ENCODE results near the gene PTPRR.

Gene PTPRR

GRCh38 chr12:70895956-70896355, 24.6 kb downstream of the PTPRR start:
- in situ Hi-C loops (cut with HindIII; ENCODE audit: low sequenced_read_pairs), result no loop called here
- H3K4me3 ChIP-seq (ENCODE audit: low read depth, low read length), result no peak overlapping the region
- TF ChIP-seq CTCF (IDR thresholded peaks at IDR 0.05; ENCODE audit: low read depth, low read length, missing control alignments), result no peak
- no peak for DNase-seq (ENCODE audit: low read depth)

GRCh38 chr12:70892593-70892992, 27.9 kb downstream of the PTPRR start:
- no peak for DNase-seq (ENCODE audit: low read depth)
- TF ChIP-seq CTCF (IDR thresholded peaks at IDR 0.05; ENCODE audit: low read depth, low read length, missing control alignments), result no peak
- H3K4me3 ChIP-seq (ENCODE audit: low read depth, low read length), result no peak overlapping the region
- in situ Hi-C loops (cut with HindIII; ENCODE audit: low sequenced_read_pairs), result no loop called here

DNA sequence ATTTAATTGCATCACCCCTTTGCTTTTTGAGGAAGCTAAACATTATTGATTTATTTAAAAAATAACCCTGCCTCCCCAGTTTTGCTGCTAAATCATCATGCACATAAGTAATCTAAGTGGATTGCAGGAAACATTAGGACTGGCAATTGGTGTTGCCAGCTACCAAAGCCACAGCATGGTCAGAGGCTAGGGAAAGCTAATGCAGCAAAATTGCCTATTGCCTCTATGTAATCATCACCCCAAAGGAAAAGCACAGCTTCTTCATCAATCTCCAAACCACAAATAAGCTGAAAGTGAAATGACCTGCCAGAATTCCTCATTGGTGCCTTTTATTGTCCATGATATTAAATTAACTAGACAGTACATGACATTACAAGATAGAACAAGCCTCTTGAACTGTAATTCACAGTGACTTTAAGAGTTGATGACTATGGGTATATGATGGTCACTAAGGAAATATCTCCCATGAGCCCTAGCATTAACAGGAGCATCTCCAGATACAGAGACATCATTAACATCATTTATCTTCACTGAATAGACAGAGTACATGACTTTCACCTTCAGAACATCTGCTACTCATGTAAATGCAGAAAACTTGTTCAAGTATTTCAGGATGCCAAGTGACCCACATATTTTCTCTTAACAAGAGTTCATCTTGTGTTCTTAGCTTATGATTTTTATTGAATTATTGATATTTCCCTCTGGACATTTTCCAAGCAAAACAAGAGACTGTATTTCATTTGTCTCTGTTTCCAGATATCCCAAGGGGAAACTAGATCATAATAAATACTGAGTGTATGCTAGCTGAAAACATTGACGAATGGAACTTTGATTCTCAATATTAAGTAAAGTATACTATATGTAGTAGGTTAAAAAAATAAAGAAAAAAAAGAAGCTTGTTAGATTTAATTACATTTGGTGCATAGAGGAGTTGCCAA, 29.4 kb downstream of the PTPRR start:
- no peak overlapping the region for H3K4me3 ChIP-seq (ENCODE audit: low read depth, low read length)
- DNase-seq (ENCODE audit: low read depth), result no peak
- TF ChIP-seq CTCF (IDR thresholded peaks at IDR 0.05; ENCODE audit: low read depth, low read length, missing control alignments), result no peak
- in situ Hi-C loops (cut with HindIII; ENCODE audit: low sequenced_read_pairs), result no loop called here

DNA sequence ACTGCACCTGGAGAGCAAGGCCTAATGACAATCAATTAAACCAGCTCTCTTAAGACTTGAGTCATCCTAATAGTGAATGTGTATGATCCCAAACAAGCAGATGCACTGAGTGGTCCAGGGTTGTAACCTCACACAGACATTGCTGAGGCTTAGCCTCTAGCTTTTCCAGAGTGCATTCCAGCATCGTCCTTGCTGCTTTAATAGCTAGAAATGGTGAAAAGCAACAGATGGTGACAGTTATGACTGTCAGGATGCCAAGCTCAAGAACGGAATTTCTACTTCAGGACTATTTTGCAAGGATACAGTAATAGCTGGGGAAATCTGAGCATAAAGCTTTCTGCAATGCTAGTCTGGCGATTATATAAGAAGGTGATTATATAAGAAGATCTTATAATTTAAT, 34.6 kb downstream of the PTPRR start:
- no peak for DNase-seq (ENCODE audit: low read depth)
- no peak for TF ChIP-seq CTCF (IDR thresholded peaks at IDR 0.05; ENCODE audit: low read depth, low read length, missing control alignments)

GRCh38 chr12:70883855-70884254, 36.7 kb downstream of the PTPRR start:
- no peak for TF ChIP-seq CTCF (IDR thresholded peaks at IDR 0.05; ENCODE audit: low read depth, low read length, missing control alignments)
- no peak for DNase-seq (ENCODE audit: low read depth)
- H3K4me3 ChIP-seq (ENCODE audit: low read depth, low read length), result no peak overlapping the region
- in situ Hi-C loops (cut with HindIII; ENCODE audit: low sequenced_read_pairs), result no loop called here

More for the DNA sequence above, 34.6 kb downstream of the PTPRR start:
- in situ Hi-C loops (cut with HindIII; ENCODE audit: low sequenced_read_pairs), result no loop called here
- no peak overlapping the region for H3K4me3 ChIP-seq (ENCODE audit: low read depth, low read length)

DNA sequence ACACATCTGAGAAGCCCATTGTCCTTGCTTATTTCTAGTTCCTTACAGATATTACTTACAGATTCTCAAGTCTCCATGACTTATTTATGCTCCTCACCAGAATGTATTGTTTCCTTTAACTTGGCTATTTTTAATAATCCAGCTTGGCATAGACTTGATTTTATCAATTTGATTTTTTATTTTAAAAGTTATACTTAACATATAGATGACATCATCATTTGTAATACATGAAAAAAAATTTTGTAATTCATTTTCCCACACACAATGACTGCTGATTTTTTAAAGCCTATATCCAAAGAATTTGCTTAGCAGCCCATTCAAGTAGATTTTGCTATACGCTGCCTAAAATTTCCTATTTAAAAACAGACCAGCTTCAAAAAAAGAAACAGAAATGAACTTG, 39.8 kb downstream of the PTPRR start:
- H3K4me3 ChIP-seq (ENCODE audit: low read depth, low read length), result no peak overlapping the region
- no peak for DNase-seq (ENCODE audit: low read depth)
- in situ Hi-C loops (cut with HindIII; ENCODE audit: low sequenced_read_pairs), result no loop called here
- TF ChIP-seq CTCF (IDR thresholded peaks at IDR 0.05; ENCODE audit: low read depth, low read length, missing control alignments), result no peak
